Heart right ventricle (tissue), 16 donors: ENCODE data around the gene CIAPIN1. TPM values are rescaled to one million over a fixed set of nuclear protein-coding genes. Genes with fewer than 3 reads are reported as not detected.

Source experiments
- ATAC-seq, 8 donors: fragments of 200-7000 bp; cut with Tn5 transposase; one replicate each; pipeline ENCODE4 v1.9.1; 2020; ENCODE audit warnings: mild to moderate bottlenecking in 8 of 8, moderate library complexity in 8 of 8, moderate number of reproducible peaks in 1 of 8
- DNase-seq, 2 donors: peaks; one replicate each; pipeline ENCODE4 v3.0.0-alpha.2; 2020
- H3K27ac ChIP-seq, 10 donors: fragments of 200-600 bp; sonication (generic) in 2 of 10; one replicate each; pipeline versions ENCODE4 v1.5.0 to v1.8.0; 2020 to 2022; ENCODE audit warnings: mild to moderate bottlenecking in 3 of 10
- H3K27me3 ChIP-seq, 7 donors: fragments of 200-600 bp; one replicate each; pipeline ENCODE4 v1.8.0; 2021 to 2022; ENCODE audit warnings: mild to moderate bottlenecking in 2 of 7
- H3K36me3 ChIP-seq, 9 donors: fragments of 200-600 bp; sonication (generic) in 1 of 9; one replicate each; pipeline versions ENCODE4 v1.5.0 to v1.8.0; 2020 to 2022; ENCODE audit warnings: mild to moderate bottlenecking in 2 of 9
- H3K4me1 ChIP-seq, 9 donors: fragments of 200-600 bp; sonication (generic) in 1 of 9; one replicate each; pipeline versions ENCODE4 v1.5.0 to v1.8.0; 2020 to 2022; ENCODE audit warnings: mild to moderate bottlenecking in 4 of 9
- H3K4me3 ChIP-seq, 10 donors: fragments of 200-600 bp; sonication (generic) in 2 of 10; one replicate each; pipeline versions ENCODE4 v1.5.0 to v1.8.0; 2020 to 2022; ENCODE audit warnings: mild to moderate bottlenecking in 7 of 10, moderate library complexity in 2 of 10
- H3K9me3 ChIP-seq, 11 donors: fragments of 200-600 bp in 10 of 11; sonication (generic) in 2 of 11; one replicate each; pipeline versions ENCODE4 v1.5.0 to v1.8.0; 2013 to 2022; ENCODE audit warnings: mild to moderate bottlenecking in 2 of 11, control low read depth in 1 of 11, moderate library complexity in 1 of 11
- CTCF ChIP-seq, 9 donors: fragments of 200-600 bp; sonication (generic) in 2 of 9; IDR thresholded peaks; one replicate each; pipeline versions ENCODE4 v1.5.0 to v1.8.0; 2021 to 2022; ENCODE audit warnings: antibody characterized with exemption in 9 of 9, mild to moderate bottlenecking in 5 of 9, moderate library complexity in 1 of 9
- whole genome bisulfite sequencing, 2 donors: extraction: QIAGEN DNeasy Blood & Tissue Kit; methylation state at CpG; one replicate each; pipeline ENCODE4 v1.1.7; 2013; ENCODE audit warnings: inconsistent platforms in 1 of 2; 5-methylcytosine and 5-hydroxymethylcytosine counted together
- intact Hi-C, 10 donors: fragments of 100-400 bp; cut with DNase I; formaldehyde crosslinking; loops; one replicate each; pipeline versions ENCODE4 v1.11.1 to v1.14.2; 2022
- polyA plus RNA-seq, 2 donors: library from polyadenylated mRNA; stranded (reverse); fragments of 200-250 nt; gene quantifications; one replicate each; pipeline ENCODE4 v1.2.3, GENCODE V29; 2013
- total RNA-seq, 10 donors: library from RNA; stranded (reverse); fragmentation: NEBNext Ultra II Directional in 3 of 10; extraction: Animal tissue kit (Norgen Biotek cat#: 25700) in 3 of 10; gene quantifications; one replicate each; pipeline versions ENCODE4 v1.2.1 to v1.2.4, GENCODE V29; 2021 to 2023
- donor health status: Arrhythmogenic right ventricular cardiomyopathy.
- donor health status: ischemic (EF 13 %, LVEDD 7.1; RV severe dilation, severe dysfunction).
- donor health status: healthy with polysubstance abuse.
- donor health status: DM: no; HTN: yes; CAD: no.
- donor health status: DM: no; HTN: no; CAD: no.
- donor health status: ischemic (EF 25% LVEDD 6.9; RV normal size, moderate dysfunction).
- donor health status: ischemic (EF 25% LVEDD 5.7; RV mildly dilated, moderate dysfunction).
- donor health status: healthy.
- donor health status: DM: yes; HTN: yes; CAD: no.
- donor health status: Ischemic cardiomyopathy.
- donor health status: ischemic (EF 35%, LVEDD 5.7; RV mildly dilated, moderate dysfunction).
- donor health status: nonischemic (EF 11% LVEDD 7.7; RV severe dilation, severe dysfunction).
- donor health status: DM: yes; HTN: yes; CAD: no.
- donor health status: PGD.
- donor health status: ischemic (EF 29% LVEDD 5.4; RV normal size, mild dysfunction).
- donor health status: nonischemic (EF 23%, LVEDD 6.1; RV moderate dilation, normal function).

Gene CIAPIN1
- total and polyA plus RNA-seq, 12 donors: 20.1 to 75.1 (median 61.0) TPM

- Histone ChIP-seq H3K27ac (no peak overlapping the region), H3K4me3 (no peak overlapping the region), H3K27me3 (no peaks in the 10 kb centered on the region), H3K4me1 (peaks cover 4 to 74% (median 53%) of the 10 kb centered on the region in 9 donors), H3K36me3 (no peaks in the 10 kb centered on the region), H3K9me3 (peaks cover 0 to 6% (median 0%) of the 10 kb centered on the region in 11 donors)
- intact Hi-C loops: no loop called here
- ATAC-seq (no peak), DNase-seq (no peak)
- 73 to 77% methylated on average over 7 of the region's 7 CpGs for WGBS, 2 donors
- TF ChIP-seq CTCF (IDR thresholded peaks at IDR 0.05): no peak
These were observed 58.7 kb downstream of the CIAPIN1 start for GRCh38 chr16:57388359-57389086.

DNA sequence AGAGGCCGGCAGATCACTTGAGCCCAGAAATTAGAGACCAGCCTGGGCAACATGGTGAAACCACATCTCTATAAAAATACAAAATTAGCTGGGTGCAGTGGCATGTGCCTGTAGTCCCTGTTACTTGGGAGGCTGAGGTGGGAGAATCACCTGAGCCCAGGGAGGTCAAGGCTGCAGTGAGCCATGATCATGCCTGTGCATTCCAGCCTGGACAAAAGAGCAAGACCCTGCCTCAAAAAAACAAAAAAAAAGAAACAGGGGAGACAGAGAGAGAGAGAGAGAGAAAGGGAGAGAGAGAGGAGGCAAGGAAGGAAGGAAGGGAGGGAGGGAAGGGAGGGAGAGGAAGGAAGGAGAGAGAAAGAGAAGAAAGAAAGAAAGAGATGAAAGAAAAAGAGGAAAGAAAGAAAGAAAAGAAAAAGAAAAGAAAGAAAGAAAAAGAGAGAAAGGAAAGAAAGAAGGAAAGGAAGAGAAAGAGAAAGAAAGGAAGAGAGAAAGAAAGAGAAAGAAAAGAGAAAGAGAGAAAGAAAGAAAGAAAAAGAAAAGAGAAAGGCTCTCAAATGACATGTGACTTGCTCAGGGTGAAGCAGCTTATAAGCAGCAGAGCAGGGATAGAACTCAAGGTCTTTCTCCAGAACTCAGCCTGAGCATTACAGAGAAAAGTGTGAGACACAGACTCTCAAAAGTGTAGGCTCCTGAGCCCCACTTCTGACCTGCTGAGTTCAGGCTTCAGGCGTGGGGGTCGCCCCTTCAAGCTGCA, 59.4 kb downstream of the CIAPIN1 start:
- peaks cover 4 to 76% (median 53%) of the 10 kb centered on the region in 9 donors for H3K4me1 ChIP-seq
- no peaks in the 10 kb centered on the region for H3K27me3 ChIP-seq
- intact Hi-C loops: no loop called here
- TF ChIP-seq CTCF (IDR thresholded peaks at IDR 0.05): no peak
- no peak for DNase-seq
- peaks cover 0 to 6% (median 0%) of the 10 kb centered on the region in 11 donors for H3K9me3 ChIP-seq
- H3K36me3 ChIP-seq: peaks cover 0 to 5% (median 0%) of the 10 kb centered on the region in 9 donors
- WGBS, 2 donors: 87 to 94% methylated on average over 3 of the region's 3 CpGs
- ATAC-seq: no peak
- no peak overlapping the region for H3K27ac ChIP-seq
- H3K4me3 ChIP-seq: no peak overlapping the region

DNA sequence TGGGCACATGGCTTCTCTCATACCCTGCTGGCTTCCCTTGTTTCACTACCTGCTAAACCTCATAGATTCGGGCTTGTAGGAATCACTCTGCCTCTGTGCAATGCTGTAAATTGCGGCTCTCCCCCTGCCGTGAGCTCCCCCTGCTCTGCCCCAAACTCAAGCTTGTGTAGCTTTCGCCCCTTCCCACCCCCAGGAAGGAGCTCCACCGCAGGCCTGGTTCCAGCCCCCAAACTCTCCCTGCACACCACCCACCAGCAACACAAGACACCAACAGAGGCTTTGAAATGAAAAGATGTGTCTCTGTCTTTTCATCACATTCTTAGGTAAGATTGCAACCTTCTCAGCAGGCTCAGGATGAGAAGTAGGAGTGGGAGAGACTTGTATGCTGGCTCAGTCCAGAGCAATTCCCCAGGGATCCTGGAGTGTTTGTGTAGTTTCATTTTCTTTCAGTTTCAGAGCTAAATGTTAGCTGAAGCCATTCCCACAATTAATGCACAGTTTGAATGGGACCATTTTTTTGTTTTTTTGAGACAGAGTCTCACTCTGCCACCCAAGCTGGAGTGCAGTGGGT, 60.7 kb downstream of the CIAPIN1 start:
- Histone ChIP-seq H3K9me3 (peaks cover 0 to 4% (median 0%) of the 10 kb centered on the region in 11 donors), H3K27ac (peak overlapping the region in 3 of 10 donors; percentile 20 to 43 (median 31)), H3K4me1 (peaks cover 4 to 75% (median 53%) of the 10 kb centered on the region in 9 donors), H3K27me3 (no peaks in the 10 kb centered on the region), H3K4me3 (no peak overlapping the region), H3K36me3 (peaks cover 0 to 18% (median 0%) of the 10 kb centered on the region in 9 donors)
- ATAC-seq (peak in 6 of 8 donors; percentile 30 to 66 (median 48)), DNase-seq (peak in 1 of 2 donors; percentile 68)
- no peak for TF ChIP-seq CTCF (IDR thresholded peaks at IDR 0.05)
- 63 to 75% methylated on average over 5 of the region's 5 CpGs for WGBS, 2 donors
- intact Hi-C loops: no loop called here

- peaks cover 4 to 75% (median 54%) of the 10 kb centered on the region in 9 donors for H3K4me1 ChIP-seq
These were observed 62.1 kb downstream of the CIAPIN1 start for GRCh38 chr16:57385083-57385482.

More at GRCh38 chr16:57385083-57385482, 62.1 kb downstream of the CIAPIN1 start:
- TF ChIP-seq CTCF (IDR thresholded peaks at IDR 0.05): no peak
- 84 to 85% methylated on average over 5 of the region's 5 CpGs for WGBS, 2 donors
- Histone ChIP-seq H3K4me3 (no peak overlapping the region), H3K9me3 (no peaks in the 10 kb centered on the region), H3K27ac (peak overlapping the region in 5 of 10 donors; percentile 9 to 65 (median 28)), H3K27me3 (no peaks in the 10 kb centered on the region), H3K36me3 (peaks cover 0 to 31% (median 0%) of the 10 kb centered on the region in 9 donors)
- DNase-seq (no peak), ATAC-seq (no peak)
- intact Hi-C loops: no loop called here
